ENCODE results near the gene PDGFC. TPM values are rescaled to one million over a fixed set of nuclear protein-coding genes. Genes with fewer than 3 reads are reported as not detected.

The PDGFC gene
- total and polyA plus RNA-seq, 7 donors = 3.0 to 44.4 (median 21.9) TPM

DNA sequence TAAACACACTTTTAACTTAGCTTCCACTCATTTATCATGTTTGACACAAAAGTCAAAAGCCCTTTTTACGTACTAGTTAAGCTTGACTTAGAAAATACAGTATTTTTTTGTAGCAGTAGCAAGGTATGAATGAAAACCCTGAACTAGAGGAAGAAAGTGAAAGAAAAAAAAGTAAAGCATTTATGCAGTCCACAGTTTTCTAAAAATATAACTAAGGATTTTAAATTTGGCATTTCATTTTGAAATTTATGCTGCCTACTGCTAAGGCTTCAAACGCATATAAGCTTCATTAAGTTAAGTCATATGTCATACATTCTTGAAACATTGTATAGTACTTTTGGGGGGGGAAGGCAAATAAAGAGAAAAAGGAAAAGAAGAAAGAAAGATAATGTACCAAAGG is 201.5 kb downstream of the PDGFC start:
- DNase-seq = no peak
- intact Hi-C loops (cut with DNase I) = loop anchor here (5.0 to 10.0 kb wide), 2 partner anchors 197 to 275 kb away; no protein-coding TSS in a partner anchor
- Histone ChIP-seq H3K4me3 (no peak overlapping the region), H3K27me3 (no peaks in the 10 kb centered on the region), H3K4me1 (peaks cover 0 to 64% (median 31%) of the 10 kb centered on the region in 4 donors), H3K27ac (peak overlapping the region in 2 of 4 donors; percentile 18), H3K9me3 (no peaks in the 10 kb centered on the region), H3K36me3 (no peaks in the 10 kb centered on the region)
- TF ChIP-seq, protein P1, sequence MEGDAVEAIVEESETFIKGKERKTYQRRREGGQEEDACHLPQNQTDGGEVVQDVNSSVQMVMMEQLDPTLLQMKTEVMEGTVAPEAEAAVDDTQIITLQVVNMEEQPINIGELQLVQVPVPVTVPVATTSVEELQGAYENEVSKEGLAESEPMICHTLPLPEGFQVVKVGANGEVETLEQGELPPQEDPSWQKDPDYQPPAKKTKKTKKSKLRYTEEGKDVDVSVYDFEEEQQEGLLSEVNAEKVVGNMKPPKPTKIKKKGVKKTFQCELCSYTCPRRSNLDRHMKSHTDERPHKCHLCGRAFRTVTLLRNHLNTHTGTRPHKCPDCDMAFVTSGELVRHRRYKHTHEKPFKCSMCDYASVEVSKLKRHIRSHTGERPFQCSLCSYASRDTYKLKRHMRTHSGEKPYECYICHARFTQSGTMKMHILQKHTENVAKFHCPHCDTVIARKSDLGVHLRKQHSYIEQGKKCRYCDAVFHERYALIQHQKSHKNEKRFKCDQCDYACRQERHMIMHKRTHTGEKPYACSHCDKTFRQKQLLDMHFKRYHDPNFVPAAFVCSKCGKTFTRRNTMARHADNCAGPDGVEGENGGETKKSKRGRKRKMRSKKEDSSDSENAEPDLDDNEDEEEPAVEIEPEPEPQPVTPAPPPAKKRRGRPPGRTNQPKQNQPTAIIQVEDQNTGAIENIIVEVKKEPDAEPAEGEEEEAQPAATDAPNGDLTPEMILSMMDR (IDR thresholded peaks at IDR 0.05) = no peak
- TF ChIP-seq EP300 (IDR thresholded peaks at IDR 0.05) (no peak), POLR2A (IDR thresholded peaks at IDR 0.05) (no peak), POLR2AphosphoS5 (IDR thresholded peaks at IDR 0.05) (no peak)
- WGBS, 2 donors = 85 to 90% methylated on average over 2 of the region's 2 CpGs

- 84 to 86% methylated on average over 5 of the region's 5 CpGs for WGBS, 2 donors
- Histone ChIP-seq H3K4me1 (peaks cover 0 to 54% (median 29%) of the 10 kb centered on the region in 4 donors), H3K27me3 (no peaks in the 10 kb centered on the region), H3K36me3 (peaks cover 0 to under 1% (median 0%) of the 10 kb centered on the region in 4 donors), H3K9me3 (no peaks in the 10 kb centered on the region), H3K27ac (no peak overlapping the region), H3K4me3 (no peak overlapping the region)
- TF ChIP-seq POLR2A (IDR thresholded peaks at IDR 0.05) (no peak), EP300 (IDR thresholded peaks at IDR 0.05) (no peak), POLR2AphosphoS5 (IDR thresholded peaks at IDR 0.05) (no peak)
- TF ChIP-seq, protein P1 (IDR thresholded peaks at IDR 0.05) = no peak
- intact Hi-C loops (cut with DNase I) = no loop called here
- no peak for DNase-seq
These were observed 203.6 kb downstream of the PDGFC start for GRCh38 chr4:156767911-156768415.

- H3K27me3 ChIP-seq = no peaks in the 10 kb centered on the region
- no peaks in the 10 kb centered on the region for H3K9me3 ChIP-seq
- H3K4me1 ChIP-seq = peaks cover 0 to 44% (median 24%) of the 10 kb centered on the region in 4 donors
- peaks cover 0 to 9% (median 2%) of the 10 kb centered on the region in 4 donors for H3K36me3 ChIP-seq
- intact Hi-C loops (cut with DNase I) = no loop called here
- 95 to 97% methylated on average over 1 of the region's 1 CpG for WGBS, 2 donors
- no peak overlapping the region for H3K27ac ChIP-seq
- TF ChIP-seq POLR2AphosphoS5 (IDR thresholded peaks at IDR 0.05) = no peak
- no peak for TF ChIP-seq POLR2A (IDR thresholded peaks at IDR 0.05)
- TF ChIP-seq, protein P1 (IDR thresholded peaks at IDR 0.05) = no peak
- no peak for TF ChIP-seq EP300 (IDR thresholded peaks at IDR 0.05)
- no peak for DNase-seq
- H3K4me3 ChIP-seq = no peak overlapping the region
These were observed 204.8 kb downstream of the PDGFC start for GRCh38 chr4:156766846-156767245.

DNA sequence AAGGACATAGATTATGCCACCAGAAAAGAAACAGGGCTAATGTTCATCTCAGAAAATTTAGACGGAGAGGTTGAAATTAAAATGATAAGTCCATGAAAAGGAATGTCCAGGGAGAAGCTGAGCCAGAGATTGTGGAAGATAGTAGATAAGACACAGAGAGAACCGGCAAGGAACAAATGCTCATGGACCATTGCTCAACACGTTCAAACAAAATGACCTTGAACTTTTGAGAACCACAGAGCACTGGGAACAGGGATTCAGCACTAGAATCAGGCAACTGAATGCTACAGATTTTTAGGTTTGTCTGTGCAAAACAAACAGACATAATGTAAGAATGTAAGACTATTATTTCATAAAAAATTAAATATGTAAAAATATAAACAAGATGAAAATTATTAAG is 206.3 kb downstream of the PDGFC start:
- intact Hi-C loops (cut with DNase I) = no loop called here
- H3K9me3 ChIP-seq = no peaks in the 10 kb centered on the region
- no peak overlapping the region for H3K4me3 ChIP-seq
- peaks cover 0 to 12% (median 2%) of the 10 kb centered on the region in 4 donors for H3K36me3 ChIP-seq
- H3K4me1 ChIP-seq = peaks cover 0 to 30% (median 16%) of the 10 kb centered on the region in 4 donors
- no peak overlapping the region for H3K27ac ChIP-seq
- TF ChIP-seq, protein P1 (IDR thresholded peaks at IDR 0.05) = no peak
- TF ChIP-seq POLR2A (IDR thresholded peaks at IDR 0.05) (no peak), POLR2AphosphoS5 (IDR thresholded peaks at IDR 0.05) (no peak), EP300 (IDR thresholded peaks at IDR 0.05) (no peak)
- no peak for DNase-seq
- 80 to 90% methylated on average over 3 of the region's 3 CpGs for WGBS, 2 donors
- no peaks in the 10 kb centered on the region for H3K27me3 ChIP-seq

DNA sequence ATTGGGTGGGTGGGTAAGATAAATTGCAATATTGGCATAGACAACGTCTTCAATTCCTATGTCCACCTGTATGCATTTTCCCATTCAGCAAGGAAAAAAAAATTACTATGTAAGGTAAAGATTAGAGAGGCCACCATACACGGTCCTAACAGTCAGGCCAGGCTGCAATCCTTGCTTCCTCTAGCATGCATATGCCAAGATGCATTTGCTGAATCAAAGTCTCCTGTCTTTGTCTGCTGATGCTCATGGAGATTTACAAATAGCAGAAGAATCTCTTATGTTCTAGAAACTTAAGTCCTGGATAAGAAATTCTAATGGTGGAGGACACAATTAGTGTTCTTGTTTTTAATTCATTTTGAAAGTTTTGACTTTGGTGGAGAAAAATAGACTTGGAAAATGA is 206.8 kb downstream of the PDGFC start:
- peaks cover 0 to 12% (median 2%) of the 10 kb centered on the region in 4 donors for H3K36me3 ChIP-seq
- TF ChIP-seq POLR2AphosphoS5 (IDR thresholded peaks at IDR 0.05) = no peak
- no peak for TF ChIP-seq EP300 (IDR thresholded peaks at IDR 0.05)
- no peak for TF ChIP-seq POLR2A (IDR thresholded peaks at IDR 0.05)
- TF ChIP-seq, protein P1 (IDR thresholded peaks at IDR 0.05) = no peak
- DNase-seq = no peak
- H3K4me1 ChIP-seq = peaks cover 0 to 26% (median 14%) of the 10 kb centered on the region in 4 donors
- no peak overlapping the region for H3K27ac ChIP-seq
- H3K9me3 ChIP-seq = no peaks in the 10 kb centered on the region
- intact Hi-C loops (cut with DNase I) = no loop called here
- no peak overlapping the region for H3K4me3 ChIP-seq
- H3K27me3 ChIP-seq = no peaks in the 10 kb centered on the region
- 91% methylated on average over 2 of the region's 2 CpGs for WGBS, 2 donors
